ENCODE results near the gene BACH2. TPM values are rescaled to one million over a fixed set of nuclear protein-coding genes. Genes with fewer than 3 reads are reported as not detected.

The BACH2 gene
- polyA plus RNA-seq, 2 of the 4 experiments (the other 2 are of a cell fraction), result 0.01 to 0.36 TPM

DNA sequence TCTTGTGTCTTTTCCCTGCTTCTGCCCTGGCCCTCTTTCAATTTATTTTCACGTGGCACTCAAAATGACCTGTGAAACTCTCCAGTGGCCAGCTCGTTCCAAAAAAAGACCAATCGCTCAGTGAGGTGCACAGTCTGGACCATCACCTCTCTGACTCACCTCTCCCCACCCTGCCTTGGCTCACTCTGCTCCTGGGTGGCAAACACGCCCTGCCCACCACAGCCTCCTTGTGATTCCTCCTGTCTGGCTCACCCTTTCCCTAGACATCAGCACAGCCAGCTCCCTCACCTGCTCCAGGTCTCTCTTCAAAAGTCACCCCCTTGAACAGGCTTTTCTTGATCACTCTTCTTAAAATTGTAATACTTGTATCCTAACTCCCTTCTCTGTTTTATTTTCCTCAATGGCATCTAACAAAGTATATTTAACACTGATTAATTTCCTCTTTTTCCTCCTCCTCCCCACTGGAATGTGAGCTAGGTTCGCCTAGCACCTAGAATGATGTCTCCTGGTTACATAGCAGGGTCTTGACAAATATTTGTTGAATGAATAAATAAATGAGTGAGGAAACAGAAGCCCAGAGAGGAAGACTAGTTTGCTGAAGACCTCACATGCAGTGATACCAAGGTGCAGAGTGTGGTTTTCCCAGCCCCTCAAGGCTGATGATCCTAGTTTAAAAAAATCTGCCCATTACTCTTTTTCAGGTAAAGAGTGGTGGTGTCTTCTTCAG lies 293.4 kb downstream of the BACH2 start:
- ATAC-seq, result no peak
- WGBS (ENCODE audit: missing lambda C conversion rate), result 31% methylated on average over 5 of the region's 5 CpGs
- CTCF ChIA-PET, result no interaction called here
- Histone ChIP-seq H3K4me1 (no peaks in the 10 kb centered on the region), H3K9me3 (no peaks in the 10 kb centered on the region), H3K4me3 (no peak overlapping the region), H3K27ac (no peak overlapping the region), H3K4me2 (no peak overlapping the region)
- POLR2A ChIA-PET, result no interaction called here
- DNase-seq (ENCODE audit: low read depth in 1 of 2, low spot score in 1 of 2), result no peak
- FAIRE-seq, result no peak
- TF ChIP-seq NFE2L2 (conservative IDR thresholded peaks at IDR 0.05; ENCODE audit: low read length), result no peak
- no peak for TF ChIP-seq SMC3 (IDR thresholded peaks at IDR 0.05)
- TF ChIP-seq, protein P1, sequence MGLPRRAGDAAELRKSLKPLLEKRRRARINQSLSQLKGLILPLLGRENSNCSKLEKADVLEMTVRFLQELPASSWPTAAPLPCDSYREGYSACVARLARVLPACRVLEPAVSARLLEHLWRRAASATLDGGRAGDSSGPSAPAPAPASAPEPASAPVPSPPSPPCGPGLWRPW (IDR thresholded peaks at IDR 0.05), result no peak

DNA sequence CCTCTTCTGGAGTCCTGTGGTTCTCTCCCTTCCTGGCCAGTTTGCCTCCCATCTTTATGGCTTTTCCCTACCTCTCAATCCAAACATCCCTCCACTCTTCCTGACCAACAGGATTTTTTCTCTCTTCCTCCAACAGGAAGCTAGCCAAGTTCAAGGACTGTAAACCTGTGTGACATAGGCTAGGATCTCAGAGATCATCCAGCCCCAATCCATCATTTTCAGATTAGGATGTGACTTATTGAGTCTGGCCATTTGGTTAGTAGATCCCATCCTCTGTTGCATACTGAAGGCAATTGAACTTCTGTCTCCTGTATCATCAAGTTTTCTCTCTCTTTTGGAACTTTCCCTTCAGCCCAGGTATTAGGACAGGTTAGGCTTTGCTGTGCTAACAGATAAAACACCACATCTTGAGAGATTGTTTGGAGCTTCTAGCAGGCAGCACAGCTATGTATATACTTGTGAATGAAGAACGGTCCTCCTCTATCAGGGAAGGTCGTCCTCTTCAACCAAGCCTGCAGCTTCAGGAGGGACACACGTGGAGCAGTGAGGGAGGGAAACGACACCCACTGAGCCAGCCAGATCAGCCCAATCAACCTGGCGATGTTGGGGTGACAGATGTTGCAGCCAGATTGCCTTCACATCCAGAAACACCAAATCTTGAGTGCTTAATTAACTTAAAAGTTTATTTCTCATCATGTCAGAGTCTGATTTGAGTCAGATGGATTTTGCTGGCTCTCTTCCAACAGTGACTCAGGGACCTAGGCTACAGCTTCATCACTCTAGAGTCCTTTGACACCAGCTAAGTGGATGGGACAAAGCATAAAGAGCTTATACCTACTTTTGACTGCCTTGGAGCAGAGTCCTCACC lies 295.5 kb downstream of the BACH2 start:
- POLR2A ChIA-PET, result no interaction called here

DNA sequence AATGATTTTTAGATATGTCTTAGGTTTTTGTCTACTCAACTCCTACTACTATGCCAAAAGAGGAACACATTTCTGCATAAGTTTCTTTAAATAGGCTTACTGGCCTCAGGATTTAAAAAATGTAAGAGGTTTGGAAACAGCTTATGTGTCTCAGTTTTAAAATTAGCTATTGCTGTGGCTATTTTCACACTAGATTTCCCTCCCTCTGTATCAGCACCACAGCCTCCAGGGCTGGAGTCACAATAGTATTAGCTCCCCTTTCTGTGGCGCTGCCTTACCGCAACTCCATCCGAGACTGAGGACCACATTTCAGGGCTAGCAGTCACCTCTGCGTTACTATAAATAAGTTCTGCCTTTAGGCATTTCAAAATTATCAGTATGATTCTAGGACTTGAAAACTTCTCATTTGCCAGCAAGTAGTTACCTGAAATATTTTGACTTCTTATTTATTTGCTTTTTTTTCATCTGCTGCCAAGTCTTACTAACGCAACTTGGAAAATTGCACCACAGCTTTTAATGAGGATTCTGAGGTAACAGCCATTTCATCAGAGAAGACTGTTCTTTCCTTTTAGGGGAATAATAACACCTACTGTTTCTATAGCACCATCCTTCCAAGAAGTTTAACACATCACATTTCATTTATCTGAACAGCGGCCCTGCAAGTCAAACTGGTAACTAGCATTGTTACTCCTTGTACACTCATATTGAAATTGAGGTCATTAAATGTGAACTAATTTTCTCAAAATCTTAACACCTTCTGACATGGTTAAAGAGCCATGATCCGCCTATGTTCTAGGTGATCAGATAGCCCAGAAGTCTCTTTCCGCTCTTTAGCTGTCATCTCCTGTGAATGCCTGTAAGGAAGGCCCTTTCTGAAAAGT lies 296.5 kb downstream of the BACH2 start:
- ATAC-seq (no peak), DNase-seq (ENCODE audit: low read depth in 1 of 2, low spot score in 1 of 2) (no peak), FAIRE-seq (no peak)
- H3K4me1 ChIP-seq, result no peaks in the 10 kb centered on the region
- no peaks in the 10 kb centered on the region for H3K9me3 ChIP-seq
- no peak overlapping the region for H3K4me2 ChIP-seq
- H3K4me3 ChIP-seq, result no peak overlapping the region
- 92% methylated on average over 8 of the region's 8 CpGs for WGBS (ENCODE audit: missing lambda C conversion rate)
- CTCF ChIA-PET, result interaction anchor here (0.6 kb wide), 1 partner anchor 19 kb away, joined by 3 read pairs; no protein-coding TSS in a partner anchor
- POLR2A ChIA-PET, result no interaction called here
- H3K27ac ChIP-seq, result no peak overlapping the region
- TF ChIP-seq CHD4 (IDR thresholded peaks at IDR 0.05; ENCODE audit: borderline replicate concordance), result no peak
- no peak for TF ChIP-seq RCOR1 (IDR thresholded peaks at IDR 0.05; ENCODE audit: low read depth, low read length)
- TF ChIP-seq CBX8 (IDR thresholded peaks at IDR 0.05), result no peak
- no peak for TF ChIP-seq KDM1A (IDR thresholded peaks at IDR 0.05; ENCODE audit: low read depth)
- TF ChIP-seq POLR2A (IDR thresholded peaks at IDR 0.05; ENCODE audit: low read length), result no peak
- TF ChIP-seq, protein P2, sequence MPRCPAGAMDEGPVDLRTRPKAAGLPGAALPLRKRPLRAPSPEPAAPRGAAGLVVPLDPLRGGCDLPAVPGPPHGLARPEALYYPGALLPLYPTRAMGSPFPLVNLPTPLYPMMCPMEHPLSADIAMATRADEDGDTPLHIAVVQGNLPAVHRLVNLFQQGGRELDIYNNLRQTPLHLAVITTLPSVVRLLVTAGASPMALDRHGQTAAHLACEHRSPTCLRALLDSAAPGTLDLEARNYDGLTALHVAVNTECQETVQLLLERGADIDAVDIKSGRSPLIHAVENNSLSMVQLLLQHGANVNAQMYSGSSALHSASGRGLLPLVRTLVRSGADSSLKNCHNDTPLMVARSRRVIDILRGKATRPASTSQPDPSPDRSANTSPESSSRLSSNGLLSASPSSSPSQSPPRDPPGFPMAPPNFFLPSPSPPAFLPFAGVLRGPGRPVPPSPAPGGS (IDR thresholded peaks at IDR 0.05), result no peak
- TF ChIP-seq, protein P1 (IDR thresholded peaks at IDR 0.05), result no peak
- TF ChIP-seq JUNB (IDR thresholded peaks at IDR 0.05), result no peak
- TF ChIP-seq PHF8 (IDR thresholded peaks at IDR 0.05; ENCODE audit: borderline replicate concordance, low read depth), result no peak
- no peak for TF ChIP-seq FOSL2 (IDR thresholded peaks at IDR 0.05)
- TF ChIP-seq FOSL2 (CRISPR knock-in tag; IDR thresholded peaks at IDR 0.05), result no peak
- TF ChIP-seq HEYL (CRISPR knock-in tag; IDR thresholded peaks at IDR 0.05), result no peak
- no peak for TF ChIP-seq NR3C1 (IDR thresholded peaks at IDR 0.05)
- TF ChIP-seq, protein P3, sequence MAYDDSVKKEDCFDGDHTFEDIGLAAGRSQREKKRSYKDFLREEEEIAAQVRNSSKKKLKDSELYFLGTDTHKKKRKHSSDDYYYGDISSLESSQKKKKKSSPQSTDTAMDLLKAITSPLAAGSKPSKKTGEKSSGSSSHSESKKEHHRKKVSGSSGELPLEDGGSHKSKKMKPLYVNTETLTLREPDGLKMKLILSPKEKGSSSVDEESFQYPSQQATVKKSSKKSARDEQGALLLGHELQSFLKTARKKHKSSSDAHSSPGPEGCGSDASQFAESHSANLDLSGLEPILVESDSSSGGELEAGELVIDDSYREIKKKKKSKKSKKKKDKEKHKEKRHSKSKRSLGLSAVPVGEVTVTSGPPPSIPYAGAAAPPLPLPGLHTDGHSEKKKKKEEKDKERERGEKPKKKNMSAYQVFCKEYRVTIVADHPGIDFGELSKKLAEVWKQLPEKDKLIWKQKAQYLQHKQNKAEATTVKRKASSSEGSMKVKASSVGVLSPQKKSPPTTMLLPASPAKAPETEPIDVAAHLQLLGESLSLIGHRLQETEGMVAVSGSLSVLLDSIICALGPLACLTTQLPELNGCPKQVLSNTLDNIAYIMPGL (CRISPR knock-in tag; IDR thresholded peaks at IDR 0.05; ENCODE audit: borderline replicate concordance), result no peak
- TF ChIP-seq MAFK (IDR thresholded peaks at IDR 0.05; ENCODE audit: partially characterized antibody), result no peak

More for the DNA sequence above, 295.5 kb downstream of the BACH2 start:
- H3K4me3 ChIP-seq, result no peak overlapping the region
- no peak overlapping the region for H3K4me2 ChIP-seq
- WGBS (ENCODE audit: missing lambda C conversion rate), result 26% methylated on average over 5 of the region's 5 CpGs
- TF ChIP-seq ESRRA (IDR thresholded peaks at IDR 0.05; ENCODE audit: borderline replicate concordance, low read length) (no peak), SREBF2 (IDR thresholded peaks at IDR 0.05) (no peak), KDM1A (IDR thresholded peaks at IDR 0.05; ENCODE audit: low read depth) (no peak), GATA3 (IDR thresholded peaks at IDR 0.05; ENCODE audit: borderline replicate concordance) (no peak), BHLHE40 (IDR thresholded peaks at IDR 0.05; ENCODE audit: low read depth, low read length) (no peak), KDM5A (IDR thresholded peaks at IDR 0.05) (no peak), CEBPB (IDR thresholded peaks at IDR 0.05) (no peak), RARB (CRISPR knock-in tag; IDR thresholded peaks at IDR 0.05) (no peak), RCOR1 (IDR thresholded peaks at IDR 0.05; ENCODE audit: low read depth, low read length) (no peak)
- TF ChIP-seq, protein P2 (IDR thresholded peaks at IDR 0.05), result no peak
- TF ChIP-seq, protein P3 (CRISPR knock-in tag; IDR thresholded peaks at IDR 0.05; ENCODE audit: borderline replicate concordance), result no peak
- CTCF ChIA-PET, result interaction anchor here (1.1 kb wide), 1 partner anchor 13 kb away, joined by 3 read pairs; no protein-coding TSS in a partner anchor
- FAIRE-seq (no peak), DNase-seq (ENCODE audit: low read depth in 1 of 2, low spot score in 1 of 2) (no peak), ATAC-seq (no peak)
- no peaks in the 10 kb centered on the region for H3K9me3 ChIP-seq
- no peak overlapping the region for H3K27ac ChIP-seq
- no peaks in the 10 kb centered on the region for H3K4me1 ChIP-seq
